ENCODE results near the gene ELF5.

ELF5 gene

DNA sequence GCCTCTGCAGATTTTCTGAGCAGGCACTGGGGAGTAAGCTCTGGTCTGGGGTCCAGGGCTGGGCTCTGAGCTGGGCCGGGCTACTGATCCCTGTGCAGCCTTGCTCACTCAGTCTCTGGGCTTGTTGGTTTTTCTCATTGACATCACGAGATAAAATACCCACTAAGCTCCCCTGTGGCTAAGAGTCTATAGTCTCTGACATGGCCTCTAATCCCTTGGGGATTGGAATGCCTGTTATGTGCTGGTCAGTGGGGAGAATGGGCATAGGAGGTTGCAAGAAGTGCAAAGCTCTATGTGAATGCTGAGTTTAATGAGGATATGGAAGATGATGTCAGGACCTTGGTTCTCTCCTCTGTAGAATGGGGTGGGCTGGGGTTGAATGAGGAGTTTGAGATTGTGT is 23.3 kb downstream of the ELF5 start:
- DNase-seq, result no peak

DNA sequence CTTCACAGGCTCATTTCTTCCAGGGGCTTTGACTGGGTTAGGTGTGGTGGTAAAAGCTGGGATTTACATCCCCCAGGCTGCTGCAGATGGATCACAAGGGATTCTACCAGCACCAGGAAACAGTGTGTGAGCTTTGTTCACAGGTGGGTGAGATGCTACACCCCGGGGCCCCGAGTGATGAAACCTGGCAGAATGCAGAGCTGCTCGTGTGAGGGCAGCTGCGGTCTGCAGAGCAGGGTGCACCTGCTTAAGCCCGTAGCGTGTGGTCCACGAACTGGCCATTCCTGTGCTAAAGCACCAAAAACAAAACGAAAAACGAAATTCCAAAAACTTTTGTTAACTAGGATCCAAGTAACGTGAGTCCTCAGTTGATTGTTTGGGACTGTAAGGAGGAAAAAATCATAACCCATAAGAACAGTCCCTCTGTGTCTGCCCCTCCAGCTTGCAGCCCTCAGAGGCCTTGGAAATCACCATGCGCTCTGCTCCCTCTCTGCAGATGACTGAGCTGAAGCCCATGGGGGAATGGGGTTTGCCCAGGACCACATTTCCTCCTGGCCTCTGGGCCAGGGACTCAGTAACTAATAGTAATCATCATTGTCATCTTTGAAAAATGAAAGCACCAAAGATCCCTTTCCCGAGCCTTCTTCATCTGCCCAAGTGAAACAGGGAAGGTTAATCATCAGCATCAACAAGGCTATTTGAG is 24.6 kb downstream of the ELF5 start:
- DNase-seq, result no peak

GRCh38 chr11:34487430-34487829 is 26.2 kb downstream of the ELF5 start:
- DNase-seq, result no peak

DNA sequence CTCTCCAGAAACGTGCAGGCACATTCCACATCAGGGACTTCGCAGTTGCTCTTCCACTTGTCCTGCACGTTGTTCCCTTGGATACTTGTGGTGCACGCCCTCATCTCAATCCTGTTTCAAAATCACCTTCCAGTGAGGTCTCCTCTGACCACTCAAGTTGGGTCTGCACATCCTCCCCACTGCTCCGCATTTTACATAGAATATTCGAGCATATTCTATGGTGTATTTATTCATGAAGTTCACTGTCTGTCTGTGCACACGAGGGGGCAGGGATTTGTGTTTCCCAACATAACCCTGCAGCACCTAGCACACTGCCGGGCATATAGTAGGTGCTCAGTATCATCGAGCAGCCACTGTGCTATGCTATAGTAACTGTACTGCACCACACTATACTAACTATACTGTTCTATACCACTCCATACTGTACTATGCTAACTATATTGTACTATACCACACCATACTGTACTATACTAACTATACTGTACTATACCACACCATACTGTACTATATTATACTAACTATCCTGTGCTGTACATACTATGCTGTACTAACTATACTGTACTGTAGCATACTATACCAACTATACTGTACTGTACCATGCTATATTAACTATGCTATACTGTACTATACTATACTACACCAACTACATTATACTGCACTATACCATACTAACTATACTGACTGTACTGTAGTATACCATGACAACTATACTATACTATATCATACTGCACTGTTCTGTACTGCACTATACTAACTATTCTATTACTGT is 30.3 kb downstream of the ELF5 start:
- no peak for DNase-seq

- DNase-seq, result no peak
These were observed 32.3 kb downstream of the ELF5 start for GRCh38 chr11:34481307-34481706.

DNA sequence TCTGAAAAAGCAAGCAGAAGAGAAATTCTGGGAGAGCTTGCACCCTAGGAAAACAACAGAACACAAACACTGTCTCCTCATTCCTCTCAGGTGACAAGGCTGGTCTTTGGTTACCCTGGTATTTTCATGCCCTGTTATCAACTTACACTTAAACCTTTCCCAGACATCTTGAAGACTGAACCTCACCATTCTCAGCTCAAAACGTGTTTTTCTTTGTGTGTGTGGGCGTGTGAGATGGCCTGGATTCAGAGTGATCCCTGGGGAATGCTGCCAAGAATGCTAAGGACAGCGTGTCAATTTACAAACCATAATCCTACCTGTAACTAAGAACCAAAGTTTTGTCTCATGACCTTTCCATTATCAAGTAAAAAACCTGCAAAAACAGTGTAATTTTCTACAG is 33.3 kb downstream of the ELF5 start:
- no peak for DNase-seq

DNA sequence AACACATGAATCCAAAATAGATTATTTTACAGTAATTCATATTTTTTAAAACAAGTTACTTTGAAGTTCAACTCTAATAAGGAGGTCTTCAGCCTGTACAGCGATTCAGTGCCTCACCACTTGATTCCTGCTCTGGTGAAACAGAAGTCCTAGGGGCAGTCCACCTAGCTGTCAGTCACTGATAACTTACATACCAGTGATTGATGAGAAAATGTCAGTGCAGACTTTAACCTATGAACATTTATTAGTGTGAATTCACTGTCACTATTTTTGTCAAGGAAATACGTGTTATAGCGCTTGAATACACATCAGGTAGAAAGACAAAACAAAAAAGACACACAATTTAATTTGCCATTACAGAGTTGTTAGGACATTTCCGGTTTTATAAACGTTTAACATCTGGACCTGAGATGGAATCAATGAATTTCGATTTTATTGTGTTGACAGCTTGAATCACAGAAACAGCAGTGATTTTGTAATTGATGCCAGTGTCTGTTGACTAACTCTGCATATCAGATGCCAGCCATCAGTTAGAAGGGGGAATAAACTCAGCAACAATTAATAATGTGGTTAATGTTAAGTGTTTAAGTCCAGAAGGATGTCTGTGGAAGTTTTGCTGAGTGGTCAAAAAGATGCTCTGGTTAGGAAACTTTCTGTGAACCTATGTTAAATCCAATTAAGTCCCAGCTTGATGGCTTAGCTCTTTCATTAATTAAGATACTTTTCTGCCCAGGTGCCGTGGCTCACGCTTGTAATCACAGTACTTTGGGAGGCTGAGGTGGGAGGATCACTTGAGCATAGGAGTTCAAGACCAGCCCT is 34.5 kb downstream of the ELF5 start:
- DNase-seq, result no peak

DNA sequence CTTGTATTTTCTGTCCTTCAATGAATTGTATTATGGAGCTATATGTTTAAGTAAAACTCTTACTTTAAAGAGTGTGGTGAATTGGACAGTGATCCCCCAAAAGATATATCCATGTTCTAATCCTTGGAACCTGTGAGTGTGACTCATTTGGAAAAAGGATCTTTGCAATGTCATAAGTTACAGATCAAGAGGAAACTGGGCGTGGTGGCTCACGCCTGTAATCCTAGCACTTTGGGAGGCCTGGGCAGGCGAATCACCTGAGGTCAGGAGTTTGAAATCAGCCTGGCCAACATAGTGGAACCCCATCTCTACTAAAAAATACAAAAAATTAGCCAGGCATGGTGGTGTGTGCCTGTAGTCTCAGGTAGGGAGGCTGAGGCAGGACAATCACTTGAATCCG is 36.7 kb downstream of the ELF5 start:
- DNase-seq, result no peak

DNA sequence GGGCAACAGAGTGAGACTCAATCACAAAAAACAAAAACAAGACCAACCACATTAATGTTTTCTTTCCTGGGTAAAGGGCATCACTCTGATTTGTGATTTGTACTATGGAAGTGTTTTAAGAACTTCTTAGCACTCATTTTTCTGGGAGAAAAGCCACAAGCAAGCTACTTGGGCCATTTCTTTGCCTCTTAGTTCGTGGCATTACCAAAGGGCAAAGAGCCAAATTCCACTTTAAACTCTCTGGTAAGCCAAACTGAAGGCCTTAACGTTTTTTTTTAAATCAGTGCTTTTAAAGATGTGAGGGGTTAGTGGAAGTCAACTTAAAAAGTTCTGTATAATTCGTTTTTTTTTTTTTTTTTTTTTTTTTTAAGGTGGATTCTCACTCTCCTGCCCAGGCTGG is 37.9 kb downstream of the ELF5 start:
- no peak for DNase-seq

DNA sequence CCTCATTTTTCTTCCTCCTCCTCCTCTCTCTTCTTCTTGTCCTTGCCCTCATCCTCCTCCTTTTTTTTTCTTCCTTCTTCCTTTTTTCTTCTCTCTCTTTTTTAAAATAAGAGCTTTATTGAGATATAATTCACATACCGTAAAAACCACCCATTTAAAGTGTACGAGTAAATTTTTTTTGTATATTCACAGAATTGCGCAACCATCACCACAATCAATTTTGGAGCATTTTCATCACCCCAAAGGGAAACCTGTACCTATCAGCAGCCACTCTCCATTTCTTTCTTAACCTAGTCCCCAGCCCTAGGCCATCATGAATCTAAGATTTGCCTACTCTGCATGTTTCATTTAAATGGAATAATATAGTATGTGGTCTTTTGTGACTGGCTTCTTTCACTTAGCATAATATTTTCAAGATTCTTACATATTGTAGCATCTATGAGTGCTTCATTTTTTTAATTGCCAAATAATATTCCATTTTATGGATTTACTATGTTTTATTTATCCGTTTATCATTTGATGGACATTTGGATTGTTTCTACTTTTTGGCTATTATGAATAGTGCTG is 39.9 kb downstream of the ELF5 start:
- DNase-seq, result no peak

DNA sequence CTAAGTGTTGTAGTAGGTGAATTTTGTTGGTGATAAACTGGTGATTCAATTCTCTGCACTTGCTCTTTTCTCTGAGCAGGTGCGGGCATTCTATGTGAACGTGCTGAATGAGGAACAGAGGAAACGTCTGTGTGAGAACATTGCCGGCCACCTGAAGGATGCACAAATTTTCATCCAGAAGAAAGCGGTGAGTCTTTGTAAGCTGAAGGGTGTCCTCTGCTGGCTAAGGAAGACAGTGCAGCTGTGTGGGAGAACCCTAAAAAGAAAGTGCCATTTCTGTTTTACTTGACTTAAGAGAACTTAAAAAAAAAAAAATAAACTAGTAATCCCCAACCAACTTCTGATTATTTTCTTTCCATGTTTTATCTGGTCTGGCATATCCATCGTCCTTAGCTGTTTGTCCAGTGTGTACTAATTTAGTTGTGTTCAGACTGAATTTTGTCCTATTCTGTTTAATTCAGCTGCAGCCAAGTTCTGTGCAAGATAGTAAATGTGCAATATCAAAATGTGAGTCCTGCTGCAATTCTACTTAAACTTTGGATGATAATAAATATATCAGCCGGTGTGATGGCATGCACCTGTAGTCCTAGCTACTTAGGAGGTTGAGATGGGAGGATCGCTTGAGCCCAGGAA is 45.3 kb downstream of the ELF5 start:
- no peak for DNase-seq

DNA sequence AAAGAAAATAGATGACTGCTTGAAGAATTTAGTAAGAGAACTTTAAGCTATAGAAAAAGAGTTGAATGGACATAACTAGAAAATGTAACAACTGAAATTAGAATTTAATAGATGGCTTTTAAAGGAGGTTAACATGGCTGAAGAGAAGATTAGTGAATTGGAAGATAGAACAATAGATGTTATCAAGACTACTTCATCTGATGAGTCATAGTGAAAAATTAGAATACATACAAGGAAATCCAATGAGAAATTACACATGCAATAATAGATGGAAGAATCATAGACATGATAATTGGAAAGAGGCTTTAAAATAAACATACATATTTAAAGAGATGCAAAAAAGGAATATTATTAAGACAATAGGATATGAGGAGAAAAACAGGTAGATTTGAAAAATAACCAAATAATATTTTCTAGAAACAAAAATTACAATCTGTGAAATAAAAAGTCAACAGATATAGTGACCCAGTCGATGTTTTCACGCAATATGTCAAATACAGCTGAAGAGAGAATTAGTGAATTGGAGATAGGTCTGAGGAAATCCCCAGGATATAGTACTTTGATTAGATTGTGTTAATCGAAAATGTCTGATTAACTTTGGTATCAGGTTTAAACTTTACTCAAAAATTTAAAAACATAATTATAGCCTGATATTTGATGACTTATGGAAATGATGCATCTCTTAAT is 46.6 kb downstream of the ELF5 start:
- no peak for DNase-seq

DNA sequence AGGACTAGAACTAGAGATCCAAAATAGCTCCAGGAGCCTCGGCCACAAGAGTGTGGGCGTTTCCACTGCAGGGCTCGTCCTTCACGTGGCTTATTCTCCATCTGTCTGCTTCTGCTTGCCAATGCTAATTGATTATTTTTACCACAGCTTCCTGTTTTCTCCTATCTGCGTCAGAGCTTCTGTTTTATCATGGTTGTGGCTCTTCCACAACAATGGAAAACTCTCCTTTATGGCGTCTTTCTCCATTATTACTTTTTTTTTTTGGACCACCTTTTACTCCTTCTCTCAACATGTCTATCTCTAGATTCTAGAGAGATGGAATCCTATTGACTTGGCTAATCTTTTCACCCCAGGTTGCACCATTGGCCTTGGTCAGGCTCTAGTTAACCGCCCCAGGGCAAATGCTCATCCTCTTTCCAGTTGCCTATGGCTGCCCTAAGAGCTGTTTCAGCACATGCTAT is 49.0 kb downstream of the ELF5 start:
- DNase-seq, result no peak

- DNase-seq, result no peak
These were observed 52.4 kb downstream of the ELF5 start for GRCh38 chr11:34461215-34461614.

DNA sequence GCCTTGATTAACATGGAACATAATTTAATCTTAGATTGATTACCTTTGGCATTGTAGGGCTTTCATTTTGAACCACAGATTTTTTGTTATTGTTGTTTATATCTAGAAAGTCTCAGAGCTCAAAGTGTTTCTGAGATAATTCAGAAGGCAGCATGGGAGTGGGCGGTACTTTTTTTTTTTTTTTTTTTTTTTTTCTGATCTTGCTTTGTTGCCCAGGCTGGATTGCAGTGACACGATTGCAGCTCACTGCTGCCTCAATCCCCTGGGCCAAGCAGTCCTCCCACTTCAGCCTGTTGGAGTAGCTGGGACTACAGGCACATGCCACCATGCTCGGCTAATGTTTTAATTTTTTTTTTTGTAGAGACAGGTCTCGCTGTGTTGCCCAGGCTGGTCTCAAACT is 53.3 kb downstream of the ELF5 start:
- no peak for DNase-seq

- DNase-seq, result no peak
These were observed 54.0 kb downstream of the ELF5 start for GRCh38 chr11:34459507-34460162.

GRCh38 chr11:34458525-34458924 is 55.1 kb downstream of the ELF5 start:
- no peak for DNase-seq

GRCh38 chr11:34457607-34458006 is 56.0 kb downstream of the ELF5 start:
- DNase-seq, result no peak

- DNase-seq, result no peak
These were observed 59.1 kb downstream of the ELF5 start for GRCh38 chr11:34454308-34455032.

DNA sequence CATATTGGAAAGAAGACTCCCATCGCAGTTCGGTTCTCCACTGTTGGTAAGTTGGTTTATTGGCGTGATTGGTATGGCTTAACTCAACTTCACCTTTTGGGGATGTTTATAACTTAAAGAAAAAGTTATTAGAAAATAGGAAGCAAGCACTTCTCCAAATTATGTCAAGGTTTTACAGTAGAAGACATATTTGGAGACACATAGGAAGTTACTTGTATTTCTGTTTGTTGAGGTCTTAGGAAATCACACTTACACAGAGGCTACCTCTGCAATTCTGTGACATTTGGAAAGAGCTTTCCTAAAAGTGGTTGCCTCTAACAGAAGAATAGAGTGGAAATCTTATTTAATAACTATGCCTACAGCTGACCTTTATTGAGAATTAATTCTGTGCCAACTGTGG is 62.5 kb downstream of the ELF5 start:
- DNase-seq, result no peak

DNA sequence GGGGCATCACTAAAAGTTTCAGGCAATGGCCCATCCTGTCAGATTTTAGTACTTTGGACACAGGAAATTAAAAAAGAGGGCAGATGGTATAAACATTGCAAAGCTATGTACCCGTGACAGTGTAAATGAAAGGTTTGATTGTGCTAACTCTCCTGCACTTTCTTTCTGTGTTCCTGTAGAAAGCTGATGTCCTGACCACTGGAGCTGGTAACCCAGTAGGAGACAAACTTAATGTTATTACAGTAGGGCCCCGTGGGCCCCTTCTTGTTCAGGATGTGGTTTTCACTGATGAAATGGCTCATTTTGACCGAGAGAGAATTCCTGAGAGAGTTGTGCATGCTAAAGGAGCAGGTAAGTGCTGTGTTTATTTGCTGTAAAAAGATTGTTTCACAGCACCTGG is 64.6 kb downstream of the ELF5 start:
- no peak for DNase-seq

Data from CD4-positive, alpha-beta T cell treated with Interleukin-15 for 1 hour (primary cell).